GM18870 (cell line): ENCODE measurements around the gene OR5H6.
"Not testable (repeated sequence)": the region's sequence is repeated elsewhere in the genome, so short reads cannot be mapped to it uniquely, and the experiment has no call there.

Experiments used
- ATAC-seq: cut with Tn5 transposase; IDR thresholded peaks from one replicate; pipeline ENCODE4 v1.9.1; 2021; ENCODE audit warnings: moderate library complexity; ENCODE audit not compliant: unreplicated experiment

OR5H6 gene

DNA sequence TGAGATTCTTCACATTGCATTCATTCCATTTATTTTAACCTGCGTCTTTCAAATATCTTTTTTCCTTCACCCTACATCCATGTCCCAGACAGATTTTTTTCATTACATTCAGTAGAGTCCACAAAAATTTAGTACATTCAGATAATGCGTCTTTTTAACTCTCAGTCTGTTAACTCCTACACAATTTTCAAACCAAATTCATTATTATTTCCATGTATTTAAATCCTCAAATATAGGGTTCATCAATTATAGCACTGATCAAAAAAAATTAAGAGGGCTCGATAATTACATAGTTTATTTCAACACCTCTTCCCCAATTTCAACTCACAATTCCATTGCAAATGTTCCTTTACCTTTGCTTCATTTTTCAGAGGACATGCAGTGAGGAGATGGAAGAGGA lies at the start of gene OR5H6:
TSS of gene OR5H6 (plus strand) at position 301 of the 400 bp plus-strand sequence. CDS start at position 390, 89 bp downstream.
- no peak for ATAC-seq

DNA sequence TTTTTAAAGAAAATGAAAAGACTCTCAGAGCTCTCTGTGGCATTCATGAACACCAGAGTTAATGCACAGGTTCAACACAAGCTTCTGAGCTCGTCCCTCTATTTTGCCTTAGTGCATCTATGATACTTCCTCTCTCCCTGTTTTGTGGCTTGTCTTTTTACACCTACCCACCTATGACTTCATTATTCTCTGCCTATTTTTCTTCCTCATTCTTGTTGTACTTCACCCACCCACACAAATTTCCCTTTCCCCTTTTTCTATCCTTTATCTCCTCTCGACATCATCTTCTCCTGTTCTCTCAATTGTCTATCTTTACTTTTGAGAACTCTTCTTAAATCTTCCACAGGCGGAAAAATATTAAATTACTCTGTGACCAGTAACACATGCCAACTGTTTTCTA lies 49.0 kb upstream of the OR5H6 start:
- ATAC-seq: no peak

DNA sequence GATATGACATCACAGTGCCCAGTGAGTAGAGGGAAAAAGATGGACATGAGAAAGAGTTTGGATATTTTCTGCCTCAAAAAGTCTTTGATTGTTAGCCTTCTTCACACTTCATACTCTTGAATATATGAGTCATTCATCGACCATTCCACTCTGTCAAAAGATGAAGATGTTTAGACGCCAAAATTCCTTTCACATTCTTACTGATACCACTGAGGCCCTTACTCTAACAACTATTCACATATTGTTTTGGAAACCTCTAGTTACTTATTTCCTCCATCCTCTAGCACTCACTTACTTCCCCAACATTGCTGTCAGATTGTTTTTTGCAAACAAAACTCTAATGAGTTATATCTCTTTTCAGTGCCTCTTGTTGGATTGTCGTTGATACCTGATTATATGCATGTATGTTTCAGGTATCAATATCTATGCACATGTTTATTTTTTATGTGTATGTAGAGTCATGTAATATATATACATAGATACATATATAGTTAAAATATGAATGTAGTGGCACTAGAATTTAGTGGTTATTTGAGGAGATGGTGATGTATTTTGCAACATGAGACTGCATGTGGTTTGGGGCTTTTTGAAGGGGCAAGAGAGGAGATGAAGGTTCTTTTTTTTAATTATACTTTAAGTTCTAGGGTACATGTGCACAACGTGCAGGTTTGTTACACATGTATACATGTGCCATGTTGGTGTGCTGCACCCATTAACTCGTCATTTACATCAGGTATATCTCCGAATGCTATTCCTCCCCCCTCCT lies 40.0 kb upstream of the OR5H6 start:
- ATAC-seq: no peak

DNA sequence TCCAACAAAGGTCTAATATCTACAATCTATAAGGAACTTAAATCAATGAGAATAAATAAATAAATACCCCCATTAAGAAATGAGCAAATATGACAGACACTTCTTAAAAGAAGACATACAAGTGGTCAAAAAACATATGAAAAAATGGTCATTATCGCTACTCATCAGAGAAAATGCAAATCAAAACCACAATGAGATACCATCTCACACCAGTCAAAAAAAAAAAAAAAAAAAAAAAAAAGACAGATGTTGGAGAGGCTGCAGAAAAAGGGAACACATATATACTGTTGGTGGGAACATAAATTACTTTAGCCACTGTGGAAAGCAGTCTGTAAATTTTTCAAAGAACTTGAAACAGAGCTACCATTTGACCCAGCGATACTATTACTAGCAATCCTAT lies 31.6 kb upstream of the OR5H6 start:
- no peak for ATAC-seq

GRCh38 chr3:98233468-98233867 lies 30.6 kb upstream of the OR5H6 start:
- no peak for ATAC-seq

DNA sequence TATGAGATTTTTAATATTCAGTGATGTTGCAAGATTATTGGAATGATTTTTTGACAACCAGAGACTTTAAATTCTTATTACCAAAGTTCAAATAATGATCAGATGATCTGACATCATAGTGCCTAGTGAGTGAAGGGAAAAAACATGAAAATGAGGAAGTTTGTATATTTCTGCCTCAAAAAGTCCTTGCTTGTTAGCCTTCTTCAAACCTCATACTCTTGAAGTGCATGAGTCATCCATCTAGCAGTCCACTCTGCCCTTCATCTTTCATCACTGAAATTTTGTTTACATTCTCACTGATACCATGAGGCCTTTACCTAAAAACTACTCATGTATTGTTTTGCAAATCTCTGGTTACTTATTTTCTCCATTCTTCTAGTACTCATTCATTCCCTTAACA lies 23.9 kb upstream of the OR5H6 start:
- ATAC-seq: no peak

- ATAC-seq: no peak
Measured at GRCh38 chr3:98242155-98242554, 21.9 kb upstream of the OR5H6 start.

GRCh38 chr3:98243843-98244242 lies 20.2 kb upstream of the OR5H6 start:
- no peak for ATAC-seq

DNA sequence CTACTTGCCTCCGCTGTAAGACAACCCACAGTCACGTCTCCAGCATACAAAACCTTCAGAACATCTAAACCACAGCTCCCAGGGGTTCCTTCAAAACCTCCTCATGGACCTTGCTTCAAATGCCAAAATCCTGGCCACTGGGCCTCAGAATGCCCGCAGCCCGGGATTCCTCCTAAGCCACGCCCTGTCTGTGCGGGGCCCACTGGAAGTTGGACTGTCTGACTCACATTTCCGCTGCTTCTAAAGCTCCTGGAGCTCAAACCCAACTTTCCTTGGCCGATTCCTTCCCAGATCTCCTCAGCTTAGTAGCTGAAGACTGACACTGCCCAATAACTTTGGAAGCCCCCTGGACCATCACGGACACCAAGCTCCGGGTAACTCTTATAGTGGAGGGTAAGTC lies 17.9 kb upstream of the OR5H6 start:
- ATAC-seq: no peak

DNA sequence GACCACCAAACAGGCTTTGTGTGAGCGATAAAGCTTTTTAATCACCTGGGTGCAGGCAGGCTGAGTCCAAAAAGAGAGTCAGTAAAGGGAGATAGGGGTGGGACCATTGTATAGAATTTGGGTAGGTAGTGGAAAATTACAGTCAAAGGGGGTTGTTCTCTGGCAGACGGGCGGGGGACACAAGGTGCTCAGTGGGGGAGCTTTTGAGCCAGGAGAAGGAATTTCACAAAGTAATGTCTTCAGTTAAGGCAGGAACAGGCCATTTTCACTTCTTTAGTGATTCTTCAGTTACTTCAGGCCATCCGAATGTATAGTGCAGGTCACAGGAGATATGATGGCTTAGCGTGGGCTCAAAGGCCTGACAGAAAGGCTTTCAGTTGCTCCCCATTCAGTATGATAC lies 8.0 kb upstream of the OR5H6 start:
- not testable (repeated sequence) for ATAC-seq

- no peak for ATAC-seq
Measured at GRCh38 chr3:98259707-98260106, 4.3 kb upstream of the OR5H6 start.

- ATAC-seq: no peak
Measured at GRCh38 chr3:98262046-98262445, 2.0 kb upstream of the OR5H6 start.

DNA sequence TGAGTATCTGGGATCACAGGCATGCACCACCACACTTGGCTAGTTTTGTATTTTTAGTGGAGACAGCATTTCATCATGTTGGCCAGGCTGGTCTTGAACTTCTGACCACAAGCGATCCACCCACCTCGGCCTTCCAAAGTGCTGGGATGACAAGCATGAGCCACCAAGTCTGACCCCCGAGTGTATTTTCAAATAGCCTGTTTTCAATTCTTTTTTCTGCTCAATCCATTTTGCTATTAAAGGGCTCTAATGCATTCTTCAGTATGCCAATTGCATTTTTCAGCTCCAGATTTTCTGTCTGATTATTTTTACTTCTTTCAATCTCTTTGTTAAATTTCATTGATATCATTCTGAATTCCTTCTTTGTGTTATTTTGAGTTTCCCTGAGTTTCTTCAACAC lies 5.8 kb downstream of the OR5H6 start:
- ATAC-seq: no peak

- ATAC-seq: no peak
Measured at GRCh38 chr3:98272126-98272525, 8.1 kb downstream of the OR5H6 start.

DNA sequence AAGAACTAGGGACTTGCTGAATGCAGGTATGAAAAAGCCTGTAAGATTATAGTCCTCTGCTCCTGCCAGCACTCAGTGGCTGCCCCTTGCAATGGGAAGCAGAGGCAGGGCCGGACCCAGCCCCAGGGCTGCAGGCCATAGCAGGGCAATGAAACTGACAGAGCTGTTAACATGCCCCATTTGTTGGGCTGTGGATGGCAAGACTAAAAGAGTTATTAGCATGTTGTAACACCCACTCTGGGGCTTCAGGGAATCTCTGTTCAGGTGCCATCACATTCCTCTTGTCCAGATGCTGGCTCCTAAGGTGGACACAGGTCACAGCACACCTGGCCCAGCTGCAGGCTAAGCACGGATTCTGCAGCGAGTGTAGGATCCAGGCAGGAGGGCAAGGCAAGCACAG lies 10.9 kb downstream of the OR5H6 start:
- ATAC-seq: no peak

DNA sequence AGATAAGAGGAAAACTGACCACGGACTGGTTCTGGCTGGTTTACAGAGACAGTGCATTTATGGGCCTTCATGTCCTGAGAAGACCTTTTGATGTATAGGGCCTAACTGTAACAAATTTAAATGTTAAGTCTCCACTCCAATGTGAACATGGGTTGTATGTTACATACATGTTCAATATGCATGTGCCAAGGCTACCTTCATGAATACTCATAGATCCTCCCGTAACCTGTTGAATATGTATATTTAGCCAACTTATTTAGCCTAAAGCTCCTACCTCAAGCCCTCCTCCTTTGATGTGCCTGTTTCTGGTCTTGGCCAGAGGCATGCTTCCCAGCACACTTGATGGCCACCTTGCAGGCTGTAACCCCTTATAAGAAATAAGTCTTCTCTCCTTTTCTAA lies 18.2 kb downstream of the OR5H6 start, which contains the start of gene OR5H2:
TSS of gene OR5H2 (plus strand) at position 301 of the 400 bp plus-strand sequence. CDS start 398 bp downstream, outside the sequence.
- ATAC-seq: no peak

GRCh38 chr3:98290916-98291315 lies 26.9 kb downstream of the OR5H6 start:
- no peak for ATAC-seq

DNA sequence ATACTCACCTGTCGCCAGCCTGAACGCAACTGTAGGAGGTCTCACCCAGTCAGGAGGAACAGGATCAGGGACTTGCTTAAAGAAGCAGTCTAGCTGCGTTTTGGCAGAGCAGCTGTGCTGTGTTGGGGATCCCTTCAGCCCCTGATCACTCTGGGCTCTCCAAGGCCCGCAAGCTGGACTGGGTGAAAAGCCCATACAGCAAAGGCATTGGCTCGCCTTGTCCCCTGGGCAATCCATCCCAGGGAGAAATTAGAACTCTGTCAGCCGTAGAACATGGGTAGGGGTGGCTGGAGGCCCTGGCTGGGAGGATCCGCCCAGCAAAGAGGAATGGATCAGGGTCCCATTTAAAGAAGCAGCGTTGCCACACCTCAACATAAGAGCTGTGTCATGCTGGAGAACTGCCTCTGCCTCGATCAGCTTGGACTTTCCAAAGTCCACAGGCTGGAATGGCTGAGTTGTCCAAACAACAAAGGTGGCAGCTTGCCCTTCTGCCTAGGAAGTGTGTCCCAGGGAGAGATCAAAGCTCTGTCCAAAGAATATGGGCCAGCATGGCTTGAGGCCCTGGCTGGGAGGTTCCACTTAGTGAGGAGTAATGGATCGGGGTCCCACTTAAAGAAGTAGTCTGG lies 27.4 kb downstream of the OR5H6 start:
- no peak for ATAC-seq
